HEK293T (cell line): ENCODE results near the gene CMPK2.

Experiments used
- ELF4 ChIP-seq: fragments of 450-650 bp; IDR thresholded peaks from 2 replicates; pipeline ENCODE4 v1.6.1; 2017; ENCODE audit warnings: antibody characterized with exemption
- NFRKB ChIP-seq: fragments of 450-650 bp; IDR thresholded peaks from 2 replicates; pipeline ENCODE4 v1.6.1; 2016; ENCODE audit warnings: mild to moderate bottlenecking, moderate library complexity

DNA sequence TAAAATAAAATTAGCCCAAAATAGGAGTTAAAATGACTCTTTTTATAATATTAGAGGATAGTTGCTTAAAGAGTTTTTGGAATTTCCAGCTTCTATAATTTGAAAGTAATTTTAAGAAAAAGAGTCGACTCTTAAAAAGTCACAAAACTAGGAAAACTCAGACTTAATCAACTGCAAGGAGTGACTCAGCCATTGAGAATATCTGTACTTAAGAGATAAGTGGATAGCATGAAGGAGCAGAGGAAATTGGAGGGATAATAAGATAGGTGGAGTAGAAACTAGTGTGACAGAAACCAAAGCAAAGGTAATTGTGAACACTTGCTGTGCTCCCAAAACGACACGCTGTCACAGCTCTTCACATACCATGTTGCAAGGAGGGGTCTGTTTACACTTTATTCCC lies 20.3 kb upstream of the CMPK2 start:
- TF ChIP-seq ELF4, result no peak
- no peak for TF ChIP-seq NFRKB
